SU-DHL-6 (cell line): ENCODE measurements around the gene HYAL1.

Experiments used
- H2AFZ ChIP-seq: fragments of 200-600 bp; sonication (generic); 2 replicates; pipeline ENCODE4 v1.6.1; 2014; ENCODE audit warnings: low read depth, mild to moderate bottlenecking, moderate library complexity, mixed read lengths, antibody characterized with exemption, low read length; ENCODE audit not compliant: severe bottlenecking
- H3F3A ChIP-seq: fragments of 200-600 bp; shearing (Covaris generic); 2 replicates; pipeline ENCODE4 v1.6.0; 2016; ENCODE audit warnings: antibody characterized with exemption, mild to moderate bottlenecking; ENCODE audit not compliant: insufficient read depth
- H3K27ac ChIP-seq: fragments of 200-600 bp; sonication (generic); 2 replicates; pipeline ENCODE4 v1.5.1; 2016; ENCODE audit warnings: low read depth, mild to moderate bottlenecking, low read length, moderate library complexity, mixed read lengths
- H3K27me3 ChIP-seq: fragments of 200-600 bp; sonication (generic), shearing (Covaris generic); 2 replicates; pipeline ENCODE4 v1.6.0; 2014; ENCODE audit warnings: mild to moderate bottlenecking, low read length
- H3K36me3 ChIP-seq: fragments of 200-600 bp; sonication (generic); 2 replicates; pipeline ENCODE4 v1.6.1; 2014; ENCODE audit warnings: mild to moderate bottlenecking, low read length, mixed read lengths
- H3K4me2 ChIP-seq: fragments of 300-600, 200-600 bp; shearing (Covaris generic), sonication (generic); 2 replicates; pipeline ENCODE4 v1.6.0; 2014; ENCODE audit warnings: low read length, low read depth, mild to moderate bottlenecking; ENCODE audit not compliant: poor library complexity, severe bottlenecking
- H3K4me3 ChIP-seq: fragments of 200-600 bp; sonication (generic); 2 replicates; pipeline ENCODE4 v1.5.1; 2014; ENCODE audit warnings: antibody characterized with exemption, low read length, mild to moderate bottlenecking, mixed read lengths; ENCODE audit not compliant: insufficient read depth, poor library complexity, severe bottlenecking
- H3K79me2 ChIP-seq: fragments of 200-600 bp; sonication (generic); 2 replicates; pipeline ENCODE4 v1.6.1; 2014; ENCODE audit warnings: mild to moderate bottlenecking, low read length, moderate library complexity; ENCODE audit not compliant: insufficient read depth
- H3K9ac ChIP-seq: fragments of 200-600 bp; sonication (generic); 2 replicates; pipeline ENCODE4 v1.7.0; 2014; ENCODE audit warnings: mild to moderate bottlenecking, low read length
- H3K9me2 ChIP-seq: fragments of 200-600 bp; sonication (generic); replicated peaks from 2 replicates; pipeline ENCODE4 v1.6.1; 2014; ENCODE audit warnings: low read length; ENCODE audit not compliant: insufficient read depth
- H3K9me3 ChIP-seq: fragments of 200-600 bp; sonication (generic); 2 replicates; pipeline ENCODE4 v1.6.1; 2014; ENCODE audit warnings: low read length, mixed read lengths; ENCODE audit not compliant: insufficient read depth
- H4K20me1 ChIP-seq: fragments of 200-600 bp; sonication (generic); 2 replicates; pipeline ENCODE4 v1.6.1; 2014; ENCODE audit warnings: low read depth, mild to moderate bottlenecking, antibody characterized with exemption, low read length, moderate library complexity, mixed read lengths
- CTCF ChIP-seq: fragments of 200-600 bp; sonication (generic); IDR thresholded peaks from one replicate; pipeline ENCODE4 v1.5.1; 2017; ENCODE audit warnings: antibody characterized with exemption, mild to moderate bottlenecking, low read length, moderate library complexity; ENCODE audit not compliant: insufficient read depth, poor library complexity, severe bottlenecking
- EZH2phosphoT487 ChIP-seq: fragments of 200-600 bp; sonication (generic), shearing (Covaris generic); conservative IDR thresholded peaks from 2 replicates; pipeline ENCODE4 v1.6.1; 2018; ENCODE audit warnings: mild to moderate bottlenecking, antibody characterized with exemption, low read length, moderate library complexity, mixed read lengths

The HYAL1 gene

GRCh38 chr3:50317300-50317699 is 13.9 kb upstream of the HYAL1 start:
- Histone ChIP-seq H3K9me3 (no peaks in the 10 kb centered on the region), H4K20me1 (no peaks in the 10 kb centered on the region), H3K36me3 (no peaks in the 10 kb centered on the region), H3K9ac (no peak overlapping the region), H3K27ac (no peak overlapping the region), H3F3A (0 out of 2 replicates have a peak, but pooled peaks cover 3% of the 10 kb centered on the region), H2AFZ (no peak overlapping the region), H3K4me2 (no peak overlapping the region), H3K9me2 (no peaks in the 10 kb centered on the region), H3K79me2 (no peaks in the 10 kb centered on the region), H3K27me3 (no peaks in the 10 kb centered on the region), H3K4me3 (no peak overlapping the region)
- TF ChIP-seq CTCF (no peak), EZH2phosphoT487 (no peak)

- Histone ChIP-seq H3F3A (0 out of 2 replicates have a peak, but pooled peaks cover 3% of the 10 kb centered on the region), H3K9me3 (no peaks in the 10 kb centered on the region), H3K4me2 (no peak overlapping the region), H4K20me1 (no peaks in the 10 kb centered on the region), H3K9ac (no peak overlapping the region), H2AFZ (no peak overlapping the region), H3K27me3 (no peaks in the 10 kb centered on the region), H3K79me2 (no peaks in the 10 kb centered on the region), H3K27ac (no peak overlapping the region), H3K36me3 (no peaks in the 10 kb centered on the region), H3K9me2 (no peaks in the 10 kb centered on the region), H3K4me3 (no peak overlapping the region)
- TF ChIP-seq CTCF: no peak
These were observed 13.4 kb upstream of the HYAL1 start for GRCh38 chr3:50316657-50317242.

GRCh38 chr3:50314816-50315215 is 11.4 kb upstream of the HYAL1 start:
- Histone ChIP-seq H3K9me2 (no peaks in the 10 kb centered on the region), H3K4me2 (no peak overlapping the region), H3K27me3 (no peaks in the 10 kb centered on the region), H3K79me2 (no peaks in the 10 kb centered on the region), H3K27ac (no peak overlapping the region), H3F3A (peaks cover 4% of the 10 kb centered on the region; the same call in 1 of the 2 replicates), H3K9ac (no peak overlapping the region), H4K20me1 (no peaks in the 10 kb centered on the region), H3K36me3 (no peaks in the 10 kb centered on the region), H3K4me3 (no peak overlapping the region), H3K9me3 (0 out of 2 replicates have a peak, but pooled peaks cover 1% of the 10 kb centered on the region), H2AFZ (no peak overlapping the region)
- TF ChIP-seq CTCF: no peak
- TF ChIP-seq EZH2phosphoT487: no peak
